DMS114 treated with DMSO at 0.1 percent for 48 hours (cell line): ENCODE data around the gene TBCD.

Source experiments
- DNase-seq: peaks from one replicate; lab custom pipeline; 2025; ENCODE audit not compliant: unreplicated experiment; lab: John Stamatoyannopoulos, UW

Gene TBCD

GRCh38 chr17:82900741-82901140, 148.9 kb downstream of the TBCD start:
- no peak for DNase-seq

GRCh38 chr17:82901356-82901755, 149.5 kb downstream of the TBCD start:
- no peak for DNase-seq

GRCh38 chr17:82901856-82902255, 150.0 kb downstream of the TBCD start:
- no peak for DNase-seq

- DNase-seq = no peak
Observed at GRCh38 chr17:82902972-82903874, 151.4 kb downstream of the TBCD start.

- no peak for DNase-seq
Observed at GRCh38 chr17:82905130-82905529, 153.3 kb downstream of the TBCD start.

- DNase-seq = no peak
Observed at GRCh38 chr17:82907797-82908542, 156.1 kb downstream of the TBCD start.

- DNase-seq = no peak
Observed at GRCh38 chr17:82908543-82909160, 156.8 kb downstream of the TBCD start.

- DNase-seq = no peak
Observed at GRCh38 chr17:82909322-82909904, 157.5 kb downstream of the TBCD start.

- no peak for DNase-seq
Observed at GRCh38 chr17:82910041-82910481, 158.2 kb downstream of the TBCD start.

- no peak for DNase-seq
Observed at GRCh38 chr17:82910770-82911169, 158.9 kb downstream of the TBCD start.

- no peak for DNase-seq
Observed at GRCh38 chr17:82911822-82912221, 160.0 kb downstream of the TBCD start.

GRCh38 chr17:82912484-82913089, 160.7 kb downstream of the TBCD start:
- no peak for DNase-seq

GRCh38 chr17:82913304-82914043, 161.6 kb downstream of the TBCD start:
- DNase-seq = no peak

- DNase-seq = no peak
Observed at GRCh38 chr17:82914375-82914774, 162.5 kb downstream of the TBCD start.

GRCh38 chr17:82915010-82915756, 163.3 kb downstream of the TBCD start:
- DNase-seq = no peak

- no peak for DNase-seq
Observed at GRCh38 chr17:82915757-82916027, 163.8 kb downstream of the TBCD start.

- DNase-seq = no peak
Observed at GRCh38 chr17:82917699-82918345, 166.0 kb downstream of the TBCD start.

GRCh38 chr17:82918508-82918907, 166.6 kb downstream of the TBCD start:
- DNase-seq = no peak

- DNase-seq = no peak
Observed at GRCh38 chr17:82920150-82920549, 168.3 kb downstream of the TBCD start.
